HCT116 (cell line): Measurements from ENCODE around the gene TRIM27. TPM values are rescaled to one million over a fixed set of nuclear protein-coding genes. Genes with fewer than 3 reads are reported as not detected.

ENCODE experiments used
- ATAC-seq: fragments of 200-7000 bp; cut with Tn5 transposase; 2 replicates; pipeline ENCODE4 v1.9.1; 2020; ENCODE audit warnings: mild to moderate bottlenecking, moderate library complexity
- BruUV-seq: library from RNA; stranded (reverse); fragments of 400-500 nt; replicated peaks from 2 replicates; lab custom pipeline; 2021; lab: Mats Ljungman, UMichigan
- CTCF ChIA-PET: fragments of 300-600 bp; sonication (Branson Sonifier 250); formaldehyde crosslinking; loops from one replicate; lab custom pipeline; 2021; ENCODE audit warnings: antibody characterized with exemption; lab: Charles Lee
- POLR2A ChIA-PET: fragments of 300-600, 350-600 bp; sonication (Branson Sonifier 250); formaldehyde crosslinking; loops from one replicate; lab custom pipeline; 2021; ENCODE audit warnings: antibody characterized with exemption; lab: Charles Lee
- RAD21 ChIA-PET, 2 experiments: fragments of 300-600 bp; sonication (Branson Sonifier 250); formaldehyde crosslinking; loops; one replicate each; lab custom pipeline; 2023; ENCODE audit warnings: low total read pairs in 2 of 2; ENCODE audit not compliant: uncharacterized antibody in 2 of 2, unreplicated experiment in 2 of 2, low non-redundant PET in 1 of 2; lab: Charles Lee
- DNase-seq: peaks from one replicate; pipeline ENCODE4 v3.0.0-alpha.2; 2010; ENCODE audit warnings: low read depth, low spot score
- H2AFZ ChIP-seq: fragments of 200-600 bp; shearing (Covaris generic), sonication (generic); 2 replicates; pipeline ENCODE4 v1.6.1; 2017; ENCODE audit warnings: low read depth, mixed run types, mixed read lengths, antibody characterized with exemption, low read length; ENCODE audit not compliant: poor library complexity, severe bottlenecking
- H3K27ac ChIP-seq: 2 replicates; pipeline ENCODE4 v1.5.1; 2012; ENCODE audit warnings: low read depth, low read length
- H3K27me3 ChIP-seq: fragments of 200-600 bp; sonication (generic); 2 replicates; pipeline ENCODE4 v1.6.1; 2016; ENCODE audit warnings: mixed run types, low read length, mixed read lengths; ENCODE audit not compliant: insufficient read depth
- H3K36me3 ChIP-seq, 2 experiments: fragments of 200-500 bp in 1 of 2; fragments of 200-600 bp in 1 of 2; sonication (Bioruptor generic) in 1 of 2; sonication (generic) in 1 of 2; 2 replicates each; pipeline versions ENCODE4 v1.5.1 to v1.6.1; 2014 to 2016; ENCODE audit warnings: low read length in 2 of 2, inconsistent platforms in 1 of 2, mixed read lengths in 1 of 2, mixed run types in 1 of 2; ENCODE audit not compliant: insufficient read depth in 2 of 2, control insufficient read depth in 1 of 2
- H3K4me1 ChIP-seq, 2 experiments: fragments of 200-600 bp in 1 of 2; sonication (generic) in 1 of 2; 2 replicates each; pipeline versions ENCODE4 v1.5.1 to v1.6.1; 2012 to 2017; ENCODE audit warnings: low read length in 2 of 2, inconsistent platforms in 1 of 2, mild to moderate bottlenecking in 1 of 2, mixed read lengths in 1 of 2, mixed run types in 1 of 2, moderate library complexity in 1 of 2; ENCODE audit not compliant: insufficient read depth in 2 of 2, control insufficient read depth in 1 of 2
- H3K4me2 ChIP-seq: fragments of 200-600 bp; sonication (generic); 2 replicates; pipeline ENCODE4 v1.6.1; 2017; ENCODE audit warnings: mixed run types, low read length, mixed read lengths
- H3K4me3 ChIP-seq, 2 experiments: fragments of 200-600 bp in 1 of 2; sonication (generic) in 1 of 2; replicated peaks in 1 of 2; 2 replicates each; pipeline ENCODE4 v1.5.1; 2011 to 2016; ENCODE audit warnings: low read length in 2 of 2, control low read depth in 1 of 2, low read depth in 1 of 2, mild to moderate bottlenecking in 1 of 2, mixed read lengths in 1 of 2, mixed run types in 1 of 2
- H3K79me2 ChIP-seq: fragments of 200-600 bp; sonication (generic); 2 replicates; pipeline ENCODE4 v1.6.1; 2017; ENCODE audit warnings: mild to moderate bottlenecking, mixed run types, low read length, moderate library complexity, mixed read lengths; ENCODE audit not compliant: insufficient read depth
- H3K9ac ChIP-seq: fragments of 200-600 bp; sonication (generic); 2 replicates; pipeline ENCODE4 v1.6.1; 2016; ENCODE audit warnings: low read length, mixed read lengths
- H3K9me2 ChIP-seq: fragments of 200-600 bp; sonication (generic), shearing (Covaris generic); 2 replicates; pipeline ENCODE4 v1.6.1; 2017; ENCODE audit warnings: mixed run types, mild to moderate bottlenecking, moderate library complexity; ENCODE audit not compliant: insufficient read depth
- H3K9me3 ChIP-seq, 2 experiments: fragments of 200-500 bp in 1 of 2; fragments of 200-600 bp in 1 of 2; sonication (Bioruptor generic) in 1 of 2; sonication (generic) in 1 of 2; 2 replicates each; pipeline ENCODE4 v1.6.1; 2014 to 2017; ENCODE audit warnings: low read length in 2 of 2, mixed read lengths in 2 of 2, inconsistent platforms in 1 of 2, low read depth in 1 of 2, mild to moderate bottlenecking in 1 of 2, mixed run types in 1 of 2, moderate library complexity in 1 of 2; ENCODE audit not compliant: control insufficient read depth in 1 of 2, insufficient read depth in 1 of 2
- H4K20me1 ChIP-seq: fragments of 200-600 bp; sonication (generic), shearing (Covaris generic); 2 replicates; pipeline ENCODE4 v1.6.1; 2017; ENCODE audit warnings: mixed run types, mild to moderate bottlenecking, moderate library complexity; ENCODE audit not compliant: insufficient read depth
- ATF3 ChIP-seq: IDR thresholded peaks from 2 replicates; pipeline ENCODE4 v1.6.1; 2012
- CBX3 ChIP-seq: IDR thresholded peaks from 2 replicates; pipeline ENCODE4 v1.6.1; 2012; ENCODE audit warnings: low read depth
- CEBPB ChIP-seq: IDR thresholded peaks from 2 replicates; pipeline ENCODE4 v1.6.1; 2012; ENCODE audit warnings: low read depth
- CTCF ChIP-seq, 3 experiments: fragments of 200-600 bp in 1 of 3; sonication (generic) in 1 of 3; IDR thresholded peaks in 2 of 3; conservative IDR thresholded peaks in 1 of 3; 2 replicates each; pipeline ENCODE4 v1.5.1; 2012 to 2017; ENCODE audit warnings: low read depth in 2 of 3, low read length in 2 of 3, antibody characterized with exemption in 1 of 3, borderline replicate concordance in 1 of 3, control low read depth in 1 of 3, mild to moderate bottlenecking in 1 of 3, mixed read lengths in 1 of 3, mixed run types in 1 of 3, moderate library complexity in 1 of 3; ENCODE audit not compliant: insufficient read depth in 1 of 3
- EGR1 ChIP-seq: IDR thresholded peaks from 2 replicates; pipeline ENCODE4 v1.6.1; 2012; ENCODE audit warnings: low read depth
- ELF1 ChIP-seq: IDR thresholded peaks from 2 replicates; pipeline ENCODE4 v1.6.1; 2012; ENCODE audit warnings: low read depth, borderline replicate concordance
- EZH2 ChIP-seq: fragments of 200-600 bp; sonication (generic); IDR thresholded peaks from 2 replicates; pipeline ENCODE4 v1.6.1; 2017; ENCODE audit warnings: antibody characterized with exemption, mixed run types
- JUND ChIP-seq: IDR thresholded peaks from 2 replicates; pipeline ENCODE4 v1.6.1; 2012
- MAX ChIP-seq: IDR thresholded peaks from 2 replicates; pipeline ENCODE4 v1.6.1; 2012
- POLR2A ChIP-seq: IDR thresholded peaks from 2 replicates; pipeline ENCODE4 v1.7.0; 2011; ENCODE audit warnings: borderline replicate concordance; ENCODE audit not compliant: insufficient read depth, insufficient read length; ENCODE audit errors: extremely low read depth
- POLR2AphosphoS5 ChIP-seq: IDR thresholded peaks from 2 replicates; pipeline ENCODE4 v1.6.1; 2011; ENCODE audit warnings: mild to moderate bottlenecking, low read depth, low read length, moderate library complexity
- RAD21 ChIP-seq: IDR thresholded peaks from 2 replicates; pipeline ENCODE4 v1.6.1; 2012; ENCODE audit warnings: low read depth, mild to moderate bottlenecking
- REST ChIP-seq: IDR thresholded peaks from 2 replicates; pipeline ENCODE4 v1.6.1; 2012; ENCODE audit warnings: low read depth
- SIN3A ChIP-seq: IDR thresholded peaks from 2 replicates; pipeline ENCODE4 v1.6.1; 2012; ENCODE audit warnings: low read depth
- SP1 ChIP-seq: IDR thresholded peaks from 2 replicates; pipeline ENCODE4 v1.6.1; 2012; ENCODE audit warnings: low read depth
- SRF ChIP-seq: IDR thresholded peaks from 2 replicates; pipeline ENCODE4 v1.6.1; 2012; ENCODE audit warnings: low read depth
- TCF7L2 ChIP-seq: IDR thresholded peaks from 2 replicates; pipeline ENCODE4 v1.7.0; 2011; ENCODE audit warnings: borderline replicate concordance, inconsistent platforms; ENCODE audit not compliant: insufficient read depth, insufficient read length; ENCODE audit errors: extremely low read depth
- YY1 ChIP-seq: IDR thresholded peaks from 2 replicates; pipeline ENCODE4 v1.6.1; 2011; ENCODE audit warnings: low read length, low read depth, moderate library complexity, mild to moderate bottlenecking; ENCODE audit not compliant: insufficient replicate concordance; ENCODE audit errors: extremely low read depth
- ZBTB33 ChIP-seq: IDR thresholded peaks from 2 replicates; pipeline ENCODE4 v1.6.1; 2011; ENCODE audit warnings: mild to moderate bottlenecking, low read length, moderate library complexity; ENCODE audit not compliant: insufficient replicate concordance; ENCODE audit errors: extremely low read depth
- ZFX ChIP-seq: fragments of 450-650 bp; IDR thresholded peaks from 2 replicates; pipeline ENCODE4 v1.6.1; 2017
- ZNF274 ChIP-seq: fragments of 200-500 bp; sonication (Bioruptor generic); IDR thresholded peaks from 2 replicates; pipeline ENCODE4 v1.6.1; 2014; ENCODE audit warnings: mild to moderate bottlenecking, low read depth, low read length, inconsistent platforms
- intact Hi-C: fragments of 100-400 bp; cut with micrococcal nuclease; formaldehyde crosslinking; loops from 2 replicates; pipeline ENCODE4 v1.10.0; 2022
- total RNA-seq: library from RNA; stranded (reverse); gene quantifications from one replicate; pipeline ENCODE4 v1.2.1, GENCODE V29; 2021; ENCODE audit not compliant: unreplicated experiment

The TRIM27 gene
- total RNA-seq, 1 experiment from 2014 or later, result 62.5 TPM

GRCh38 chr6:28953039-28953584 is 29.3 kb upstream of the TRIM27 start:
- no peaks in the 10 kb centered on the region for H4K20me1 ChIP-seq
- H3K79me2 ChIP-seq, result no peaks in the 10 kb centered on the region
- peak; percentile 36 for DNase-seq
- H3K4me2 ChIP-seq, result no peak overlapping the region
- no peaks in the 10 kb centered on the region for H3K27me3 ChIP-seq
- no peaks in the 10 kb centered on the region for H3K36me3 ChIP-seq
- peak; percentile 46 for ATAC-seq
- H2AFZ ChIP-seq, result no peak overlapping the region
- ChIA-PET POLR2A (no interaction called here), CTCF (no interaction called here), RAD21 (no interaction called here)
- no peak overlapping the region for H3K27ac ChIP-seq
- no peak overlapping the region for H3K9ac ChIP-seq
- intact Hi-C loops, result loop anchor here (1.0 kb wide), 1 partner anchor 28 kb away; no protein-coding TSS in a partner anchor
- BruUV-seq, result no TSS peak
- H3K9me3 ChIP-seq, result no peaks in the 10 kb centered on the region
- H3K4me3 ChIP-seq, result no peak overlapping the region
- peaks cover 14 to 25% of the 10 kb centered on the region in 2 experiments; a peak in 3 of 4 replicates for H3K4me1 ChIP-seq
- H3K9me2 ChIP-seq, result no peaks in the 10 kb centered on the region
- no peak for TF ChIP-seq JUND
- no peak for TF ChIP-seq RAD21
- no peak for TF ChIP-seq ZNF274
- TF ChIP-seq TCF7L2, result no peak
- TF ChIP-seq ELF1, result no peak
- no peak for TF ChIP-seq ZBTB33
- no peak for TF ChIP-seq SRF
- TF ChIP-seq ZFX, result no peak
- TF ChIP-seq POLR2A, result no peak
- peak; percentile 84 for TF ChIP-seq YY1
- no peak for TF ChIP-seq EZH2
- no peak for TF ChIP-seq SP1
- peak; percentile 86 for TF ChIP-seq CBX3
- peak; percentile 2; the same call in 1 of the 2 replicates for TF ChIP-seq MAX
- no peak for TF ChIP-seq REST
- no peak for TF ChIP-seq SIN3A
- TF ChIP-seq CEBPB, result no peak
- no peak for TF ChIP-seq POLR2AphosphoS5
- TF ChIP-seq CTCF (IDR thresholded peaks at IDR 0.05 in 2 of 3, conservative IDR thresholded peaks at IDR 0.05 in 1 of 3; ENCODE audit: borderline replicate concordance in 1 of 3, insufficient read depth in 1 of 3, low read depth in 2 of 3, low read length in 2 of 3), result no peak
- peak; percentile 97 for TF ChIP-seq ATF3
- TF ChIP-seq EGR1, result no peak
